MM.1S (cell line): ENCODE measurements around the gene IL23A.
"Not testable (repeated sequence)": the region's sequence is repeated elsewhere in the genome, so short reads cannot be mapped to it uniquely, and the experiment has no call there.

ENCODE experiments used
- DNase-seq: peaks from one replicate; pipeline ENCODE4 v3.0.0-alpha.2; 2015
- H2AFZ ChIP-seq: fragments of 300-600 bp; sonication (generic); 2 replicates; pipeline ENCODE4 v1.6.0; 2016; ENCODE audit warnings: antibody characterized with exemption, low read length
- H3F3A ChIP-seq: fragments of 300-600 bp; sonication (generic); 2 replicates; pipeline ENCODE4 v1.6.1; 2016; ENCODE audit warnings: mild to moderate bottlenecking, antibody characterized with exemption, low read length, moderate library complexity, mixed read lengths; ENCODE audit not compliant: insufficient read depth
- H3K27ac ChIP-seq: fragments of 300-600 bp; sonication (generic); 2 replicates; pipeline ENCODE4 v1.5.1; 2016; ENCODE audit warnings: mild to moderate bottlenecking, low read length
- H3K27me3 ChIP-seq: fragments of 300-600 bp; sonication (generic); replicated peaks from 2 replicates; pipeline ENCODE4 v1.6.0; 2016; ENCODE audit warnings: low read length; ENCODE audit not compliant: insufficient read depth
- H3K36me3 ChIP-seq: fragments of 300-600 bp; sonication (generic); replicated peaks from 2 replicates; pipeline ENCODE4 v1.6.1; 2016; ENCODE audit warnings: mild to moderate bottlenecking, low read length, mixed read lengths; ENCODE audit not compliant: insufficient read depth
- H3K4me1 ChIP-seq: fragments of 300-600 bp; sonication (generic); 2 replicates; pipeline ENCODE4 v1.6.1; 2016; ENCODE audit warnings: low read length, mixed read lengths
- H3K4me2 ChIP-seq: fragments of 300-600 bp; sonication (generic); 2 replicates; pipeline ENCODE4 v1.6.0; 2016; ENCODE audit warnings: low read depth, low read length
- H3K4me3 ChIP-seq: fragments of 300-600 bp; sonication (generic); 2 replicates; pipeline ENCODE4 v1.5.1; 2016; ENCODE audit warnings: low read length, mixed read lengths
- H3K79me2 ChIP-seq: fragments of 300-600 bp; sonication (generic); 2 replicates; pipeline ENCODE4 v1.6.1; 2016; ENCODE audit warnings: mixed run types, low read length, mixed read lengths
- H3K9ac ChIP-seq: fragments of 300-600 bp; sonication (generic); 2 replicates; pipeline ENCODE4 v1.6.1; 2016; ENCODE audit warnings: low read length, mixed read lengths
- H3K9me2 ChIP-seq: fragments of 300-600 bp; sonication (generic); replicated peaks from 2 replicates; pipeline ENCODE4 v1.6.1; 2016; ENCODE audit warnings: mild to moderate bottlenecking, low read length, mixed read lengths; ENCODE audit not compliant: insufficient read depth
- H3K9me3 ChIP-seq: fragments of 300-600 bp; sonication (generic); replicated peaks from 2 replicates; pipeline ENCODE4 v1.6.1; 2016; ENCODE audit warnings: mild to moderate bottlenecking, low read length, mixed read lengths; ENCODE audit not compliant: insufficient read depth
- H4K20me1 ChIP-seq: fragments of 300-600 bp; sonication (generic); 2 replicates; pipeline ENCODE4 v1.6.1; 2016; ENCODE audit warnings: mild to moderate bottlenecking, low read length, moderate library complexity, mixed read lengths; ENCODE audit not compliant: insufficient read depth
- EZH2 ChIP-seq: fragments of 300-600 bp; sonication (generic); optimal IDR thresholded peaks from 2 replicates; pipeline ENCODE3; 2017; ENCODE audit warnings: low read depth, mild to moderate bottlenecking, antibody characterized with exemption, low read length, mixed read lengths
- EZH2phosphoT487 ChIP-seq: fragments of 300-600 bp; sonication (generic); IDR thresholded peaks from 2 replicates; pipeline ENCODE4 v1.6.1; 2018; ENCODE audit warnings: antibody characterized with exemption, low read length
- TF ChIP-seq, protein P1 (sequence below): fragments of 300-600 bp; sonication (generic); IDR thresholded peaks from 2 replicates; pipeline ENCODE4 v1.5.1; 2016; ENCODE audit warnings: antibody characterized with exemption, low read length, mixed read lengths

Gene IL23A

DNA sequence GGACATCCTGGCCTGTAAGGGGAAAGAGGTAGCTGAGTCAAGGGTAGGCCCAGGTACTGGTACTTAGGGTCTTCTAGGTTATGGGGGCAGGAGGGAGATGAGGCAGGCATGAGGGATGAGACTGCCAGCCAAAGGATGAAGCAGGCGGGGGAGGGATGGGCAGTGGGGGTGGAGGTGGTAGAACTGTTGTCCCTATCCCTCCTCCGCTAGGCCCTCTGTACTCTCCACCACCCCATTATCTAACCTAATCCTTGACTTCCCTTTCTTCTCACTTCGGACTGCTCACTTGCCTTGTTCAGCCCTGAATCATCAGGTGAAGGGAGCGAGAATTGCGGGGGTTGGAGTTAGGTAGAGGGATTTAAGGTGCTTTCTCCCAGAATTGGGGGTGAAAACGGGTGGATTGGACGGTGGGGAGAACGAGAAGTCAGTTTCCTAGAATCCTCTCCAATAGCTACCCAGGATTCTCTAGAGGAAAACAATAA is 5.4 kb upstream of the IL23A start:
- peaks cover 15% of the 10 kb centered on the region for H3K79me2 ChIP-seq
- H3K9me3 ChIP-seq = no peaks in the 10 kb centered on the region
- H3K4me3 ChIP-seq = peak overlapping the region; percentile 89
- H3K27me3 ChIP-seq = no peaks in the 10 kb centered on the region
- peak overlapping the region; percentile 90 for H3K27ac ChIP-seq
- no peaks in the 10 kb centered on the region for H4K20me1 ChIP-seq
- peak overlapping the region; percentile 98 for H3K4me2 ChIP-seq
- H3K4me1 ChIP-seq = peaks cover 28% of the 10 kb centered on the region
- H2AFZ ChIP-seq = peak overlapping the region; percentile 92
- H3K9ac ChIP-seq = peak overlapping the region; percentile 95
- H3K9me2 ChIP-seq = no peaks in the 10 kb centered on the region
- peaks cover 17% of the 10 kb centered on the region for H3F3A ChIP-seq
- no peak for TF ChIP-seq EZH2phosphoT487
- no peak for TF ChIP-seq EZH2
- TF ChIP-seq, protein P1, sequence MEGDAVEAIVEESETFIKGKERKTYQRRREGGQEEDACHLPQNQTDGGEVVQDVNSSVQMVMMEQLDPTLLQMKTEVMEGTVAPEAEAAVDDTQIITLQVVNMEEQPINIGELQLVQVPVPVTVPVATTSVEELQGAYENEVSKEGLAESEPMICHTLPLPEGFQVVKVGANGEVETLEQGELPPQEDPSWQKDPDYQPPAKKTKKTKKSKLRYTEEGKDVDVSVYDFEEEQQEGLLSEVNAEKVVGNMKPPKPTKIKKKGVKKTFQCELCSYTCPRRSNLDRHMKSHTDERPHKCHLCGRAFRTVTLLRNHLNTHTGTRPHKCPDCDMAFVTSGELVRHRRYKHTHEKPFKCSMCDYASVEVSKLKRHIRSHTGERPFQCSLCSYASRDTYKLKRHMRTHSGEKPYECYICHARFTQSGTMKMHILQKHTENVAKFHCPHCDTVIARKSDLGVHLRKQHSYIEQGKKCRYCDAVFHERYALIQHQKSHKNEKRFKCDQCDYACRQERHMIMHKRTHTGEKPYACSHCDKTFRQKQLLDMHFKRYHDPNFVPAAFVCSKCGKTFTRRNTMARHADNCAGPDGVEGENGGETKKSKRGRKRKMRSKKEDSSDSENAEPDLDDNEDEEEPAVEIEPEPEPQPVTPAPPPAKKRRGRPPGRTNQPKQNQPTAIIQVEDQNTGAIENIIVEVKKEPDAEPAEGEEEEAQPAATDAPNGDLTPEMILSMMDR = no peak
- no peaks in the 10 kb centered on the region for H3K36me3 ChIP-seq
- DNase-seq = no peak

DNA sequence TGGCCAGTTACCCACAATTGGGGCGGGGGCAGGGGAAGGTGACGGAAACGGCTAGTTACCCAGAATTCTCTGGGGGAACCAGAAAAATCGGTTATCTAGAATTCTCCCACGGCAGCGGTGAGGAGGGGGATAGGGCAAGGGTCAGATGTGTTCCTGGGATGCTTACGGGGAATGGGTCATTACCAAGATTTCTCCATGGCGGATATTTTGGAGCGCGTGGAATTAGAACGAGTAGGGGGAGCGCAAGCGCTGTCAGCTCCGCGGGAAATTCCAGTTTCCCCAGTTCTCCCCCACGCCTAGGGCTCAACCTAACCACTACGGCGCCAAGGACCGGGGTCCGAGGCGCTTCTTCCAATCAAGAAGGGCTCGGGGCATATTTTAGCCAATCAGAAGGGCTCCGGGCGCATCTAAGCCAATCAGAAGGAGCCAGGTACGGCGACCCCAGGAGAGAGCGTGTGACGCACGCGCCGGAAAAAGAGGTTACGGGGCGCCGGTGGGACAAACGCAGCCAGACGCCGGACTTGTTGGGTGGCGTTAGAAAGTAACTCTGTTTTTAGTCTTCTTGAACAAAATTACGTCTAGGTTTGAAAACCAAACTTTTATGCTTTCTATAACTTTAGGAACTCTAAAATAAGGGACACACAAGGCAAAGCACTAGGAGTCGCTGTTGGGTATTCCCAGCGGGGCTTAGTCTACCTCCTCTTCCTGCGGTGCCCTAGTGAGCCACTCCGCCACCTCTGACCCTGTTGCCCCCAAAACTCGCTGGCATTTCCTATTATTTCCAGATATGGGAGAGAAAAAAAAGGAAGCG is 4.8 kb upstream of the IL23A start, which contains the start of gene PAN2:
Gene PAN2, minus strand, starts transcription at position 322 of the 811 bp plus-strand sequence. CDS start 906 bp downstream, outside the sequence.
- Histone ChIP-seq H3K27ac (peak within 1 kb of the TSS; percentile 90), H3K4me1 (peaks cover 31% of the 10 kb centered on the region)

DNA sequence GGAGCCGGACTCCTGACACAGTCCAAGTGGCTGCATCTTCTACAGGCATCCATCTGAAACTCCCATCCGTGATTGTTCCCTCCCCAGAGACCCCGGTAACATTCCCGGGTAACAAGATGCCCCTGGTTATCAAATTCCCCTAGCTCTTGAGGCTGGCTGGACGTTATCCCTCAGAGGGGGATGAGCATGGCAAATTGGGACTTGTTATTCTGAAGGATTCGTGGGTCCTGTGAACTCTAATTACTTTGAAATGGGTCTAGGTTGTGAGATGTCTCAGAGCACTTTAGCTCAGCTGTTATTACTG is 4.2 kb upstream of the IL23A start:
- no peaks in the 10 kb centered on the region for H3K9me3 ChIP-seq
- no peaks in the 10 kb centered on the region for H3K27me3 ChIP-seq
- TF ChIP-seq EZH2 (no peak), EZH2phosphoT487 (no peak)
- TF ChIP-seq, protein P1 = no peak
- peak overlapping the region; percentile 70 for H3K4me2 ChIP-seq
- H4K20me1 ChIP-seq = no peaks in the 10 kb centered on the region
- H3K9me2 ChIP-seq = no peaks in the 10 kb centered on the region
- peak overlapping the region; percentile 90 for H3K27ac ChIP-seq
- DNase-seq = no peak
- peaks cover 22% of the 10 kb centered on the region for H3K79me2 ChIP-seq
- H3K36me3 ChIP-seq = no peaks in the 10 kb centered on the region
- H3K9ac ChIP-seq = peak overlapping the region; percentile 95
- H2AFZ ChIP-seq = peak overlapping the region; percentile 92
- peaks cover 36% of the 10 kb centered on the region for H3K4me1 ChIP-seq
- peak overlapping the region; percentile 89 for H3K4me3 ChIP-seq
- H3F3A ChIP-seq = peaks cover 28% of the 10 kb centered on the region

More for the DNA sequence above, 4.8 kb upstream of the IL23A start, which contains the start of gene PAN2:
- Histone ChIP-seq H3K9me2 (no peaks in the 10 kb centered on the region), H3F3A (peaks cover 22% of the 10 kb centered on the region), H3K4me3 (peak within 1 kb of the TSS; percentile 89), H3K36me3 (no peaks in the 10 kb centered on the region), H3K79me2 (peaks cover 16% of the 10 kb centered on the region), H2AFZ (peak within 1 kb of the TSS; percentile 92), H3K27me3 (no peaks in the 10 kb centered on the region), H3K9ac (peak within 1 kb of the TSS; percentile 95), H4K20me1 (no peaks in the 10 kb centered on the region), H3K9me3 (no peaks in the 10 kb centered on the region), H3K4me2 (peak within 1 kb of the TSS; percentile 98)
- peak; percentile 98 for DNase-seq
- TF ChIP-seq EZH2phosphoT487 (no peak), EZH2 (no peak)
- TF ChIP-seq, protein P1 = peak; percentile 57

DNA sequence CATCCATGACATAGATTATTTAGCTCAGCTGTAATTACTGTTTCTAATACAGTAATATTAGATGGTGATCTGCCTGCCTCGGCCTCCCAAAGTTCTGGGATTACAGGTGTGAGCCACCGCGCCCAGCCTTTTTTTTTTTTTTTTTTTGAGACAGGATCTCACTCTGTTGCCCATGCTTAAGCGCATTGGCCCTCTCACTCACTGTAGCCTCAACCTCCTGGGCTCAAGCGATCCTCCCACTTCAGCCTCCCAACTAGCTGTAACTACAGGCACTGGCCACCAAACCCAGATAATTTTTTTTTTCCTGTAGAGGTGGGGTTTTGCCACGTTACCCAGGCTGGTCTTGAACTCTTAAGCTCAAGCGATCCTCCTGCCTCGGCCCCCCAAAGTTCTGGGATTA is 3.2 kb upstream of the IL23A start:
- not testable (repeated sequence) for H2AFZ ChIP-seq, H3K4me3 ChIP-seq, H3K9me2 ChIP-seq, H3K36me3 ChIP-seq, H3K27ac ChIP-seq, H3K4me2 ChIP-seq, DNase-seq, H3K27me3 ChIP-seq, H3K9me3 ChIP-seq, H4K20me1 ChIP-seq, H3K9ac ChIP-seq
- Histone ChIP-seq H3F3A (peaks cover 34% of the 10 kb centered on the region), H3K4me1 (peaks cover 46% of the 10 kb centered on the region), H3K79me2 (peaks cover 33% of the 10 kb centered on the region)
